ENCODE data around the gene POLR2J.
"Not testable (repeated sequence)": the region's sequence is repeated elsewhere in the genome, so short reads cannot be mapped to it uniquely, and the experiment has no call there.

Gene POLR2J

DNA sequence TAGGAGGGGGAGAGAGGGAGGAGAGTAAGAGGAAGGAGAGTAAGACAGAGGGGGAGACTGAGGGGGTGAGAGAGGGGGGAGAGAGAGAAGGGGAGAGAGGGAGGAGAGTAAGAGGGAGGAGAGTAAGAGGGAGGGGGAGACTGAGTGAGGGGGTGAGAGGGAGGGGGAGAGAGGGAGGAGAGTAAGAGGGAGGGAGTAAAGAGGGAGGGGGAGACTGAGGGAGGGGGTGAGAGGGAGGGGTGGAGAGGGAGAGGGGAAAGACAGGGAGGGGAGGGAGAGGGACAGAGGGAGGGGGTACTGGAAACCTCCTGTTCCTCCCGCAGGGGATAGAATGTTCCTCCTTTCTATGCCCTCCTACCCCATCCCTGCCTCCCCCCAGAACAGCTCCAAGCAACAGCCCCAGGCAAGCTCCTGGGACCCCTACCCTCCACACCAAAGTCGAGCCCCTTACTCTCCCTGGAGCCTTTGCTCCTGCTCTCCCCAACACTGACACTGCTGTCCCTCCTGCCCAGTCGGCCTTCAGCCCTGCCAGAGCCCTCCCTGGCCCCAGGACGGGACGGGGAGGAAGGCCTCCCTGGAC, 34.0 kb upstream of the POLR2J start:
- H3K4me3 ChIP-seq (IDR thresholded peaks at IDR 0.05; ENCODE audit: insufficient read depth, low read depth, low read length); H3K79me2 ChIP-seq (ENCODE audit: insufficient read depth, low read depth); H2AFZ ChIP-seq (ENCODE audit: low read depth); H3K4me1 ChIP-seq (ENCODE audit: low read depth, poor library complexity, severe bottlenecking); H3K27me3 ChIP-seq (ENCODE audit: insufficient read depth, low read depth); H3K27ac ChIP-seq; H3K36me3 ChIP-seq (ENCODE audit: insufficient read depth); H3K9ac ChIP-seq; H4K20me1 ChIP-seq (ENCODE audit: insufficient read depth); H3K4me2 ChIP-seq: not testable (repeated sequence)

DNA sequence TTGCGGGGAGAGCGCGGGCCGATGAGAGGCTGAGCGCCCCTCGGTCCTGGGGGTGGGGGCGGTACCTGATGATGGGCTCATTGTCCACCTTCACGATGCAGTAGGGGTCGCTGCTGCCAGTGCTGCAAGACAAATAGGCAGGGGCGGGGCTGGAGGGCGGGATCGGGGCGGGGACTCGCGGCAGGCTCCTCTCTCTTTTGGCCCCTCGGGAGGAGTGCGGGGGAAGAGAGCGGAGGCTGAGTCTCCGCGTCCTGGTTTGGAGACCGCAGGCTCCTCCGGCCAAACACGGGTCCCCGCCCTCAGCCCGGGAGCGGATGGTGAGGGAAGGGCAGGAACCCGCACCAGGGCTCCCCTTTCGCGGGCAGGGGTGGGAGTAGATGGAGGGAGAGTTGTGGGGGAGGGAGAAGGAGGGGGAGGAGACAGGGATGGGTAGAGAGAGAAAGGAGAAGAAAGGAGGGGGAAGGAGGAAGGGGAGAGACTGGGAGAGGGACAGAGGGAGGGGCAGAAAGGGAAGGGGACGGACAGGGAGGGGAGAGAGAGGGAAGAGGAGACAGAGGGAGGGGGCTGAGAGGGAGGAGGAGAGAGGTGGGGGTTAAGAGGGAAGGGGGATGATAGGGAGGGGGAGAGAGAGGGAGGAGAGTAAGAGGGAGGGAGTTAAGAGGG, 33.3 kb upstream of the POLR2J start:
- H3K79me2 ChIP-seq (ENCODE audit: insufficient read depth, low read depth); H2AFZ ChIP-seq (ENCODE audit: low read depth); H3K4me1 ChIP-seq (ENCODE audit: low read depth, poor library complexity, severe bottlenecking); H3K4me3 ChIP-seq (IDR thresholded peaks at IDR 0.05; ENCODE audit: insufficient read depth, low read depth, low read length); H3K36me3 ChIP-seq (ENCODE audit: insufficient read depth); H3K27ac ChIP-seq; H3K27me3 ChIP-seq (ENCODE audit: insufficient read depth, low read depth); H4K20me1 ChIP-seq (ENCODE audit: insufficient read depth); H3K4me2 ChIP-seq; H3K9ac ChIP-seq: not testable (repeated sequence)

- H3K9ac ChIP-seq; H3K4me2 ChIP-seq; H2AFZ ChIP-seq (ENCODE audit: low read depth); H3K36me3 ChIP-seq (ENCODE audit: insufficient read depth); H3K4me1 ChIP-seq (ENCODE audit: low read depth, poor library complexity, severe bottlenecking); H3K27ac ChIP-seq; H3K27me3 ChIP-seq (ENCODE audit: insufficient read depth, low read depth); H4K20me1 ChIP-seq (ENCODE audit: insufficient read depth); H3K79me2 ChIP-seq (ENCODE audit: insufficient read depth, low read depth); H3K4me3 ChIP-seq (IDR thresholded peaks at IDR 0.05; ENCODE audit: insufficient read depth, low read depth, low read length): not testable (repeated sequence)
Observed at GRCh38 chr7:102510575-102510974, 31.9 kb upstream of the POLR2J start.

DNA sequence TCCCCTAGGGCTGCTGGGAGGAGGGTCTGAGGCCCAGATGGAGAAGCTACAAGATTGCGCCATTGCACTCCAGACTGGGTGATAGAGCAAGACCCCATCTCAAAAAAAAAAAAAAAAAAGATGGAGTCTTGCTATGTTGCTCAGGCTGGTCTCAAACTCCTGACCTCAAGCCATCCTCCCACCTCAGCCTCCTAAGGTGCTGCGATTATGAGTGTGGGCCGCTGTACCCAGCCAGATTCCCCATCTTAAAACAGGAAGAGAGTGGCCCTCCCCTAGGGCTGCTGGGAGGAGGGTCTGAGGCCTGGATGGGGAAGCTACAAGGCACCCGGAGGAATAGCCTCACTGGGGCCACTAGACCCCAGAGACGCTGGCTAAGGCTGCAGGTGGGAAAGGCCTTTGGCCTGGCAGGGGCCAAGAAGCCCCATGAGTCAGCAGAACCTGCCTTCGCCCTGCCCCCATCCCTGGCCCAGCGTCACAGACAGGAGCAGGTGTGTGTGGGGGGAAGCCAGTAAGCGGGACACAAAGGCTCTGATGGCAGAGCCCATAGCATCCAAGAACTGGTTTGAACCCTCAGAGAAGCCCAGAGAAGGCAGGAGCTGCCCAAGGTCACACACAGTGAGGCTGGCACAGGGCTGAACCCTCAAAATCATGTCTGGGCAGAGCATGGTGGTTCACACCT, 28.8 kb upstream of the POLR2J start:
- H3K79me2 ChIP-seq (ENCODE audit: insufficient read depth, low read depth); H3K9ac ChIP-seq; H3K27me3 ChIP-seq (ENCODE audit: insufficient read depth, low read depth); H3K27ac ChIP-seq; H2AFZ ChIP-seq (ENCODE audit: low read depth); H3K4me3 ChIP-seq (IDR thresholded peaks at IDR 0.05; ENCODE audit: insufficient read depth, low read depth, low read length); H3K4me2 ChIP-seq; H4K20me1 ChIP-seq (ENCODE audit: insufficient read depth); H3K36me3 ChIP-seq (ENCODE audit: insufficient read depth); H3K4me1 ChIP-seq (ENCODE audit: low read depth, poor library complexity, severe bottlenecking): not testable (repeated sequence)

GRCh38 chr7:102505298-102506185, 26.8 kb upstream of the POLR2J start:
- not testable (repeated sequence) for H2AFZ ChIP-seq (ENCODE audit: low read depth); H3K27ac ChIP-seq; H3K9ac ChIP-seq; H3K4me1 ChIP-seq (ENCODE audit: low read depth, poor library complexity, severe bottlenecking); H3K36me3 ChIP-seq (ENCODE audit: insufficient read depth); H4K20me1 ChIP-seq (ENCODE audit: insufficient read depth); H3K27me3 ChIP-seq (ENCODE audit: insufficient read depth, low read depth); H3K79me2 ChIP-seq (ENCODE audit: insufficient read depth, low read depth); H3K4me2 ChIP-seq; H3K4me3 ChIP-seq (IDR thresholded peaks at IDR 0.05; ENCODE audit: insufficient read depth, low read depth, low read length)

- H4K20me1 ChIP-seq (ENCODE audit: insufficient read depth); H3K9ac ChIP-seq; H2AFZ ChIP-seq (ENCODE audit: low read depth); H3K79me2 ChIP-seq (ENCODE audit: insufficient read depth, low read depth); H3K27ac ChIP-seq; H3K27me3 ChIP-seq (ENCODE audit: insufficient read depth, low read depth); H3K36me3 ChIP-seq (ENCODE audit: insufficient read depth); H3K4me1 ChIP-seq (ENCODE audit: low read depth, poor library complexity, severe bottlenecking); H3K4me2 ChIP-seq; H3K4me3 ChIP-seq (IDR thresholded peaks at IDR 0.05; ENCODE audit: insufficient read depth, low read depth, low read length): not testable (repeated sequence)
Observed at GRCh38 chr7:102503141-102503540, 24.4 kb upstream of the POLR2J start.

DNA sequence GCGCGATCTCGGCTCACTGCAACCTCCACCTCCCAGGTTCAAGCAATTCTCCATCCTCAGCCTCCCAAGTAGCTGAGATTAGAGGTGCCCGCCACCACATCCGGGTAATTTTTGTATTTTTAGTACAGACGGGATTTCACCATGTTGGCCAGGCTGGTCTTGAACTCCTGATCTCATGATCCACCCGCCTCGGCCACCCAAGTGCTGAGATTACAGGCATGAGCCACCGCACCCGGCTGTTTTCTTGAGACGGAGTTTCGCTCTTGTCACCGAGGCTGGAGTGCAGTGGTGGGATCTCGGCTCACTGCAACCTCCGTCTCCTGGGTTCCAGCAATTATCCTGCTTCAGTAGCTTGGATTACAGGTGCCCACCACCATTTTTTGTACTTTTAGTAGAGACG, 19.6 kb upstream of the POLR2J start:
- not testable (repeated sequence) for H3K4me3 ChIP-seq (IDR thresholded peaks at IDR 0.05; ENCODE audit: insufficient read depth, low read depth, low read length); H3K79me2 ChIP-seq (ENCODE audit: insufficient read depth, low read depth); H2AFZ ChIP-seq (ENCODE audit: low read depth); H3K27me3 ChIP-seq (ENCODE audit: insufficient read depth, low read depth); H4K20me1 ChIP-seq (ENCODE audit: insufficient read depth); H3K4me1 ChIP-seq (ENCODE audit: low read depth, poor library complexity, severe bottlenecking); H3K9ac ChIP-seq; H3K27ac ChIP-seq; H3K36me3 ChIP-seq (ENCODE audit: insufficient read depth); H3K4me2 ChIP-seq

GRCh38 chr7:102497308-102497707, 18.6 kb upstream of the POLR2J start:
- H3K27me3 ChIP-seq (ENCODE audit: insufficient read depth, low read depth); H2AFZ ChIP-seq (ENCODE audit: low read depth); H3K36me3 ChIP-seq (ENCODE audit: insufficient read depth); H3K9ac ChIP-seq; H4K20me1 ChIP-seq (ENCODE audit: insufficient read depth); H3K4me1 ChIP-seq (ENCODE audit: low read depth, poor library complexity, severe bottlenecking); H3K27ac ChIP-seq; H3K4me2 ChIP-seq; H3K4me3 ChIP-seq (IDR thresholded peaks at IDR 0.05; ENCODE audit: insufficient read depth, low read depth, low read length); H3K79me2 ChIP-seq (ENCODE audit: insufficient read depth, low read depth): not testable (repeated sequence)

DNA sequence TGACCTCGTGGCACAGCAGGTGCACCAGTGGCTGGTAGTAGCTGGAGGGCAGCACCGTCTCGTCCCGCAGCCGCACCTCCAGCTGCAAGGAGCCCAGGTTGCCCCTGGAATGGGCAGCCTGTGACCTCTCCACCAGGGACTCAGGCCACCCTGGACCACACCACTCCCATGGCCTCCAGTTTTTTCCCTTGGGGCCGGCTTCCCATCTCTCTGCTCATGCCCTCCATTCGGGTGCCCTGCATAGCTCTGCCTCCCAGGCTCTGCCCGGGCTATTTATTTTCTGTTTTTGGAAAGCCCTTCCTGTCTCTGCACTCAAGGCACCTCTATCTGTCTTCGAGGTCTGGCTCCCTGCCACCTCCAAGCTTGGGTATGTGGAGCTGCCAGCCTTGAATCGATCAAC, 18.1 kb upstream of the POLR2J start:
- not testable (repeated sequence) for H3K27ac ChIP-seq; H3K4me3 ChIP-seq (IDR thresholded peaks at IDR 0.05; ENCODE audit: insufficient read depth, low read depth, low read length); H3K9ac ChIP-seq; H2AFZ ChIP-seq (ENCODE audit: low read depth); H3K36me3 ChIP-seq (ENCODE audit: insufficient read depth); H3K27me3 ChIP-seq (ENCODE audit: insufficient read depth, low read depth); H3K4me2 ChIP-seq; H3K4me1 ChIP-seq (ENCODE audit: low read depth, poor library complexity, severe bottlenecking); H4K20me1 ChIP-seq (ENCODE audit: insufficient read depth); H3K79me2 ChIP-seq (ENCODE audit: insufficient read depth, low read depth)

All from KMS-11 (cell line).